Dendritic cell treated with granulocyte-macrophage colony-stimulating factor and Interleukin-4, amounts not matched to agents 40 ng/mL and 50 ng/mL, for 4 days (primary cell): ENCODE data around the gene CSGALNACT2.
A peak's percentile ranks its signal among the peaks of the same experiment; 100 is the strongest.

Source experiments
- H3K27ac Mint-ChIP-seq: one replicate; pipeline ENCODE4 v1.8.0; 2022; ENCODE audit warnings: mild to moderate bottlenecking, mixed read lengths
- H3K27me3 Mint-ChIP-seq: one replicate; pipeline ENCODE4 v1.8.0; 2022; ENCODE audit warnings: mild to moderate bottlenecking, mixed read lengths
- H3K36me3 Mint-ChIP-seq: one replicate; pipeline ENCODE4 v1.8.0; 2022; ENCODE audit warnings: low read depth, mixed read lengths
- H3K4me1 Mint-ChIP-seq: one replicate; pipeline ENCODE4 v1.8.0; 2022; ENCODE audit warnings: low read depth, mixed read lengths
- H3K4me3 Mint-ChIP-seq: one replicate; pipeline ENCODE4 v1.8.0; 2022; ENCODE audit warnings: mild to moderate bottlenecking, moderate library complexity, mixed read lengths
- H3K9me3 Mint-ChIP-seq: one replicate; pipeline ENCODE4 v1.8.0; 2022; ENCODE audit warnings: mixed read lengths
- intact Hi-C: fragments of 100-400 bp; cut with micrococcal nuclease; formaldehyde crosslinking; loops from one replicate; pipeline ENCODE4 v1.15.0; 2022

CSGALNACT2 gene

DNA sequence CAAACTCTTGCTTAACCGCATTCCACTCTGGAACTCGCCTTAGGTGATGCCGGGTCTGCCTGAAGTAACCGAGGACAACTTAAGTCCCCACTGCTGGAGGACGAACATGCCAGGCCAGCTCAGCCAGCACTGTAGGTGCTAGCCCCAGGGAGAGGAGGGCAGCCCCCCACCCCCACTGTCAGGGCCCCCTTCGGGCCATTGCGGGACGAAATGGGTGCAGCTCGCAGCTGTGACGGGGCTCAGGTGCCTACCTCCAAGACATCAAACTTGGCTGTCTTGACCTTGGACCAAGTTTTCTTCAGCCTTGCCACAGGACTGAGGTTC is 60.4 kb downstream of the CSGALNACT2 start:
- Mint-ChIP-seq H3K4me3 (no peak overlapping the region), H3K4me1 (peaks cover 16% of the 10 kb centered on the region), H3K36me3 (peaks cover 10% of the 10 kb centered on the region), H3K27ac (no peak overlapping the region), H3K9me3 (no peaks in the 10 kb centered on the region), H3K27me3 (no peaks in the 10 kb centered on the region)
- intact Hi-C loops = no loop called here

GRCh38 chr10:43199088-43199683 is 60.9 kb downstream of the CSGALNACT2 start:
- intact Hi-C loops = no loop called here
- Mint-ChIP-seq H3K27ac (no peak overlapping the region), H3K27me3 (no peaks in the 10 kb centered on the region), H3K36me3 (peaks cover 9% of the 10 kb centered on the region), H3K4me1 (peaks cover 16% of the 10 kb centered on the region), H3K4me3 (no peak overlapping the region), H3K9me3 (no peaks in the 10 kb centered on the region)

- H3K9me3 Mint-ChIP-seq = no peaks in the 10 kb centered on the region
- H3K36me3 Mint-ChIP-seq = peaks cover 9% of the 10 kb centered on the region
- intact Hi-C loops = loop anchor here (5.0 kb wide), 2 partner anchors 147 to 333 kb away; no protein-coding TSS in a partner anchor
- H3K27ac Mint-ChIP-seq = no peak overlapping the region
- H3K4me3 Mint-ChIP-seq = no peak overlapping the region
- peaks cover 21% of the 10 kb centered on the region for H3K4me1 Mint-ChIP-seq
- no peaks in the 10 kb centered on the region for H3K27me3 Mint-ChIP-seq
Measured at GRCh38 chr10:43199684-43200537, 61.7 kb downstream of the CSGALNACT2 start.

GRCh38 chr10:43200538-43201390 is 62.5 kb downstream of the CSGALNACT2 start:
- no peaks in the 10 kb centered on the region for H3K27me3 Mint-ChIP-seq
- no peak overlapping the region for H3K4me3 Mint-ChIP-seq
- intact Hi-C loops = loop anchor here (5.0 kb wide), 2 partner anchors 147 to 333 kb away; no protein-coding TSS in a partner anchor
- peaks cover 27% of the 10 kb centered on the region for H3K4me1 Mint-ChIP-seq
- H3K36me3 Mint-ChIP-seq = peaks cover 9% of the 10 kb centered on the region
- peak overlapping the region; percentile 43 for H3K27ac Mint-ChIP-seq
- H3K9me3 Mint-ChIP-seq = no peaks in the 10 kb centered on the region

- intact Hi-C loops = loop anchor here (5.0 kb wide), 2 partner anchors 146 to 334 kb away; no protein-coding TSS in a partner anchor
- H3K27ac Mint-ChIP-seq = no peak overlapping the region
- H3K4me3 Mint-ChIP-seq = peak overlapping the region; percentile 78
- no peaks in the 10 kb centered on the region for H3K27me3 Mint-ChIP-seq
- peaks cover 9% of the 10 kb centered on the region for H3K36me3 Mint-ChIP-seq
- peaks cover 27% of the 10 kb centered on the region for H3K4me1 Mint-ChIP-seq
- no peaks in the 10 kb centered on the region for H3K9me3 Mint-ChIP-seq
Measured at GRCh38 chr10:43201545-43202131, 63.4 kb downstream of the CSGALNACT2 start.

- Mint-ChIP-seq H3K36me3 (peaks cover 9% of the 10 kb centered on the region), H3K4me1 (peaks cover 27% of the 10 kb centered on the region), H3K27me3 (no peaks in the 10 kb centered on the region), H3K27ac (no peak overlapping the region), H3K9me3 (no peaks in the 10 kb centered on the region), H3K4me3 (peak overlapping the region; percentile 78)
- intact Hi-C loops = loop anchor here (5.0 kb wide), 2 partner anchors 145 to 335 kb away; no protein-coding TSS in a partner anchor
Measured at GRCh38 chr10:43202224-43202656, 64.0 kb downstream of the CSGALNACT2 start.

DNA sequence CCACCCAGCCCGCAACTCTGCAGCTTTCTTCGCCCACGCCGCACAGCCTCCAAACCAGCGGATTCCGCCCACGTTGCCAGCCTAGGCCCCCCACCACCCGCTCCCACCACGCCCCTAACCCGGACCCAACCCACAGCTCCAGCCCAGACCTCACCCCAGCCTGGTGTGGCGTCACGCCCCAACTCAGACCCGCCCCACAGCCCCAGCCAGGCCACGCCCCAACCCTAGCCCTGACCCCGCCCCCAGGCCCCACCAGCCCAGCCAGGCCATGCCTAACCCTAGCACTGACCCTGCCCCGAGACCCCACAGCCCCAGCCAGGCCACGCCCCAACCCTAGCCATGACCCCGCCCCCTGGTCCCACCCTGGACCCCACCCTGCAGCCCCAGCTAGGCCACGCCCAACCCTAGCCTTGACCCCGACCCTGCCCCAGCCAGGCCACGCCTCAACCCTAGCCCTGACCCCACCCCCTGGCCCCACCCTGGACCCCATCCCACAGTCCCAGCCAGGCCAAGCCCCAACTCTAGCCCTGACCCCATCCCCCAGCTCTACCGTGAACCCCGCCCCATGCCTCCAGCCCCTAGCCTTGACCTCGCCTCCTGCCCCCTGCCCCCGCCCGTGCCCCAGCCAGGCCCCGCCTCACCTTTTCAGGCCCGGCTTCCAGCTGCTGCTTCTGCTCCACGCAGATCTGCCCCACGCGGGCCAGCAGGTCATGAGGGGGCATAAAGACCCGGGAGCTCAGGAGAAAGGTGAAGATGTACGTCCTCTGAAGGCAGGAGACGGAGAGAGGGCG is 64.6 kb downstream of the CSGALNACT2 start:
- intact Hi-C loops = loop anchor here (5.0 kb wide), 2 partner anchors 144 to 336 kb away; no protein-coding TSS in a partner anchor
- Mint-ChIP-seq H3K36me3 (peaks cover 9% of the 10 kb centered on the region), H3K27me3 (no peaks in the 10 kb centered on the region), H3K4me3 (peak overlapping the region; percentile 78), H3K27ac (no peak overlapping the region), H3K4me1 (peaks cover 27% of the 10 kb centered on the region), H3K9me3 (no peaks in the 10 kb centered on the region)

- H3K27me3 Mint-ChIP-seq = no peaks in the 10 kb centered on the region
- H3K9me3 Mint-ChIP-seq = no peaks in the 10 kb centered on the region
- H3K4me3 Mint-ChIP-seq = peak overlapping the region; percentile 62
- peaks cover 27% of the 10 kb centered on the region for H3K4me1 Mint-ChIP-seq
- no peak overlapping the region for H3K27ac Mint-ChIP-seq
- intact Hi-C loops = loop anchor here (5.0 kb wide), 2 partner anchors 144 to 336 kb away; no protein-coding TSS in a partner anchor
- H3K36me3 Mint-ChIP-seq = peaks cover 9% of the 10 kb centered on the region
Measured at GRCh38 chr10:43203448-43204041, 65.3 kb downstream of the CSGALNACT2 start.

- intact Hi-C loops = loop anchor here (5.0 kb wide), 2 partner anchors 143 to 337 kb away; no protein-coding TSS in a partner anchor
- no peak overlapping the region for H3K4me3 Mint-ChIP-seq
- no peaks in the 10 kb centered on the region for H3K27me3 Mint-ChIP-seq
- H3K9me3 Mint-ChIP-seq = no peaks in the 10 kb centered on the region
- no peak overlapping the region for H3K27ac Mint-ChIP-seq
- peaks cover 27% of the 10 kb centered on the region for H3K4me1 Mint-ChIP-seq
- peaks cover 9% of the 10 kb centered on the region for H3K36me3 Mint-ChIP-seq
Measured at GRCh38 chr10:43204042-43204942, 66.0 kb downstream of the CSGALNACT2 start.

GRCh38 chr10:43204943-43205671 is 66.9 kb downstream of the CSGALNACT2 start:
- Mint-ChIP-seq H3K27me3 (no peaks in the 10 kb centered on the region), H3K4me3 (no peak overlapping the region), H3K4me1 (peaks cover 27% of the 10 kb centered on the region), H3K36me3 (peaks cover 2% of the 10 kb centered on the region), H3K27ac (no peak overlapping the region), H3K9me3 (no peaks in the 10 kb centered on the region)
- intact Hi-C loops = loop anchor here (1.0 to 5.0 kb wide), 3 partner anchors 142 to 338 kb away; no protein-coding TSS in a partner anchor

- Mint-ChIP-seq H3K27me3 (no peaks in the 10 kb centered on the region), H3K36me3 (no peaks in the 10 kb centered on the region), H3K9me3 (no peaks in the 10 kb centered on the region), H3K4me3 (no peak overlapping the region), H3K27ac (no peak overlapping the region), H3K4me1 (peaks cover 27% of the 10 kb centered on the region)
- intact Hi-C loops = loop anchor here (1.0 kb wide), 1 partner anchor 256 kb away; no protein-coding TSS in a partner anchor
Measured at GRCh38 chr10:43205681-43206390, 67.6 kb downstream of the CSGALNACT2 start.
